ENCODE results near the gene CAMTA1.

- TF ChIP-seq POLR2AphosphoS5 (IDR thresholded peaks at IDR 0.05; ENCODE audit: insufficient read depth in 1 of 2, low read depth in 1 of 2) (no peak), CTCF (IDR thresholded peaks at IDR 0.05) (no peak)
Observed at GRCh38 chr1:6868660-6869380, 83.6 kb downstream of the CAMTA1 start.
